Activated T-cell treated with anti-CD3 and anti-CD28 coated beads, Interleukin-2, amount 50 U/mL, for 48 hours (primary cell): ENCODE data around the gene LAMTOR5.
"Not testable (repeated sequence)": the region's sequence is repeated elsewhere in the genome, so short reads cannot be mapped to it uniquely, and the experiment has no call there.

Experiments
- DNase-seq, 2 experiments: peaks; one replicate each; pipeline ENCODE4 v3.0.0-alpha.2; 2020

Gene LAMTOR5

DNA sequence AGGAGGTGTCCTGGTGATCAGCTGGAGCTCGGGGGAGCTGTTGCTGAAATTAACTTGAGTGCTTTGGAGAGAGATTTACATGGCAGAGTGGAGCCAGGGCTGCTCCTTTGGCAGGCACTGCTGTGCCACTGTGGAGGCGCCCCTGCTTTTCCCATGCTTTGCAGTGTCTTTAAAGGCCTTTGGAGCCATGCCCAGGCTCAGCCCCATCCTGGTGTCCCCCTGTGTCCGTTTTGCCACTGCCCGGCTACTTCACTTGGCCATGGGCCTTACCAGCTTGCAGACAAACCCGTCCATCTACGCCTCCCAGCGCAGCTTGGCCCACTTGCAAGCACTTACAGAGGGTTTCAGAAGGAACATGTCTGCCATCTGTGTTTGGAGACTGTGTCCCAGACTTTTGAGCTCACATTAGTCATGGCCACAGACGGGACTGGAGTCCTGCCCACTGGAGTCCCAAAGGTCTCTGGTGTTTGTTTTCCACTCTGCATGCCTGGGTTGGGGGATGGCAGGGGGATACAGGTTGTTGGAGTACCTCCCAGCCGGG is 18.2 kb upstream of the LAMTOR5 start:
- no peak for DNase-seq

DNA sequence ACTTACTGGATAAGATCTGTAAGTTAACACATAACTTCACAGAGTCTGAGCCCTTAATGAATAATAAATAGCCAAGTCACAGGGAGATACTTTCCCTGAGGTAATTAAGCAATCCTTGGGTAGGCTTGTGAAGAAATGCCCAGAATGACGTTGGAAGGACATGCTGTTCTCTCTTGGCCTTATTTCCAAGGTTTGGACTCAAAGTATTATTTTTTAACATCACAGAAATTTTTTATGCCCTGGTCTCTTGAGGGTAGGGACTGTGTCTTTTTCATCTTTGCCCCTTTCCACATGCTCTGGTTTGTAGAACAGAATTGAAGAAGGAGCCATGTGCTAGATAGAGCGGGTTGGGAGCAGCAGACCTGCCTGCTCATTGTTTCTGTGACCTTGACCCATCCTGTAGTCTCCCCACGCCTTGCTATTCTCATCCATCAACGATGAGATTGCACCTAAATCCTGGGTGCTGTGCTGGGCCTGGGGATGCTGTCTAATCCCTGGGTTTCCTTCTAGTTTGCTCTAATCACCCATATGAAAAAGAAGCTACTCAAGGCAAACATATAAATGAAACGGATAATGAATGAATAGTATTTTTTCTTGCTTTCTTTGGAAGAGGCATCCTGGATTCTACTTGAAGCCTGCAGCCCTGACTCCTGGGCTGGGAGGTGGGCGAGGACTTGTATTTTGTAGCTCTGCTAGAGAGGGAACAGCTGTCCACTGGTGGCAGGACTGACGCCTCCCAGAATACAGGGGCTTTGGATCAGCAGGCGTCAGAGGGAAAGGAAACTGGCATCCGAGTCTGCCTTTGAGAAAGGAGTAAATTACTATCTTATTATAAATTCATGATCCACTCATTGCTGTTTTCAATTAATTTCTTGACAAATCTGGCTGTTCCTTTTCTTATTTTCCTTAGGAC is 17.5 kb upstream of the LAMTOR5 start:
- no peak for DNase-seq

DNA sequence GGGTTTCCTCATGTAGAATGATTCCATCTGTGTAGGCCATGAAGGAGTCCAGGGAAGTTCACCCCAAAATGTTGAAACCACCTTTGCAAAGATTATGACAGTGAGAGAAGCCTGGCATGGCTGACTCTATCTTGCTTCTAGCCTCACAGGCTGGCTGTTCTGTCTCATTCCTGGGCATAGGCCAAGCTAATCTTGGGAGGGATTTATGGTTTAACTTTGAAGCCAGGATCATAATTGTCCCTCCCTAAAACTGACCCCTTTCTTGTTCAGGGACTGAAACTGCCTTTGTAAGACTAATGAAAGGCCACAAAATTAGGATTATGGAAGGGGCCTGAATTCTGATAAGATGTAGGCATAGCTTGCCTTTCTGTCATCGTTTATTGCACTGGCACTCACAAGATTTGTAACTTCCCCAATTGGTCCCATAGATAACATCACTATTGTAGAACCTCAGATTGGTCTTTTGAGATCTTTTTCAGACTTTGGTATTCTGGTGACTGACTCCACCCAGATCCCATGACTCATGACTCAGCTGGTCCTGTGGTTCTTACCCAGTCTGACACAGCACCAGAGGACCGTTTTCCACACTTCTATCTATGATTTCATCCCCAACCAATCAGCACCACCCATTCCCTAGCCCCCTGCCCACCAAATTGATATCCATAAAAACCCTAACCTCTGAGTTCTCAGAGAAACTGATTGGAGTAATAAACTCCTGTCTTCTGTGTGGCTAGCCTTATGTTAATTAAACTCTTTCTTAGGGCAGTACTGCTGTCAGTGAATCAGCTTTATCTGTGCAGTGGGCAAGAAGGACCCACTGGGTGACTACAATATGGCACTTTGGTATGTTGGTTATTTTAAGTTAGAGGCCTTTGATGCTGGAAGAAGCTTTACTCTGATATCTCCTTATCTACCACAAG is 13.6 kb upstream of the LAMTOR5 start:
- DNase-seq = peak in 1 of 2 experiments; percentile 31

DNA sequence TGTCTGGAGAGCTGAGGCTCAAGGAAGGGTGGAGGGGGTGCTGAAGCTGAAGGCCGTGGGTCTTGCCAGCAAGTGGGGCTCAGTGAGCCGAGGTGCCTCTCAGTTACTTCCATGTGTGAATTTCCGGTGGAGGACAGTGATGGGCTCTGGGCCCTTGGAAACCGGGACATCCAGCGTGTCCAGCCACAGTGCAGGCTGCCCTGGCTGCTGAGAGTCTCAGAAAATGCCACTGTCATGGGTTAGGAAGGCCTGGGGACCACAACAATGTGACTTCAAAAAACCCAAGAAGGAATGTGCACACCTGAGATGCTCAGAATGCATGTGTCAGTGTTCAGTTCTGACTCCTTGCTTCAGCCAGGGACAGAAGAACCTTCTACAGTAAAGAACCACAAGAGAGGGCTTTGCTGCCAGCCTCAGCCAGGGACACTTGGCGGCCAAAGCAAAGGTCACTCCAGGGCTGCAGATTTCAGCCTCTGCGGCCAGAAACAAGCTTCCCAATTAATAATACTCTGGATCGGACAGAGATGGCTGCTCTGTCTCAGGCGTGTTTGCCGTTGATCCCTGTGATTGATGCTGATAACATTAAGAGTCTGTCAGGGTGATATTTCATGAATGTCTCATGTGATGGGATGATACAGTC is 12.6 kb upstream of the LAMTOR5 start:
- no peak for DNase-seq

DNA sequence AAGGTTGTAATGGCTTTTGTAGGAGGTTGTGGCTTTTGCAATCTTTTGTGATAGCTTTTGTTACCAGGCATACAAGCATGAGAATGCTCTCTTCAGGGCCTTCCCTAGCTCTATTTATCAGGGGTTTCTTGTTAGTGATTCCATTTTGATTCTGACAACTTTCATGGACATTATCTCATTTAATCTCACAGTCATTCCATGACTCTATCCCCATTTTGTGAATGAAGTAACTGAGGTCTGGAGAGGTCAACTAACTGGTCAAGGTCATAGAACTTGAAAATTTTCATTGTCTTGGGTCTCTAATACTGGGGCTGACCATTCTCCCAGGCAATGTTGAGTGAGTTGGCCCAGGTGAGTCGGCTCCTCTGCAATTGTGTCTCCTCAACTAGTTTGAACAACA is 11.2 kb upstream of the LAMTOR5 start:
- no peak for DNase-seq

DNA sequence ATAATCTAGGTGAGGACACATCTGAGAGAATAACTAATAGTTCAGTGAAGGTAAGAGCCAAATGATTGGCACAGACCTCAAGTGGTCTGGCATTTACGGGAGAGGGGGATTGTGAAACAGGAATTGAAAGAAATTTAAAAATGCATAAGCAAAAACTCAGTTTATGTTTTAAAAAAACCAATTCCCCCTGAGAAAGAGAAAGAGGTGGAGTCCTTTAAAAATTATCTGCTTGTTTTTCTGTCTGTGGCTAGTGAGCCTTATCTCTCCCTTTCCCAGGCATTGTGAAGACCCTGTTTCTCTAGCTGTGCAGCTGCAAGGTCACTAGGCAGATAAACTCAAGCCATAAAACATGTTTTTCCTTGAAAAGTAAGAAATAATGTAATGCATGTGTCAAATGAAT is 5.6 kb upstream of the LAMTOR5 start:
- not testable (repeated sequence) for DNase-seq

DNA sequence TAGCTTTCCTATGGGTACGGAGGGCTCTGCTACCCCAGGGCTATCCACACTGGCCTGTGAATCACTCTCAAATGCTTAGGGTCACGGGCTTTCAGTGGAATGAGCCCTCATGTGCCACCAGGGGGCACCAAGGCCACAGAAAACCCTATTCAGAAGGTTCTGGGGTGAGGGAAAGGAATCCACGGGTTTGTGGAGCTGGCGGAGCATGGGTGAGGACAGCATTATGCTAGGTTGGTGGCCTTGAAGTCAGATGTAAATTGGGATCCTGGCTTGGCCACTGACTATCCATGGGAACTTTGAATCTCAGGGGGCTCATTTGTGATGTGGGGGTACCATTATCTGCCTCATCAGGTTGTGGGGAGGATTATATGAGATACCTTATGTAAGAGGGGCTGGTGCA is 5.1 kb upstream of the LAMTOR5 start:
- DNase-seq = peak; percentile 73 to 78

DNA sequence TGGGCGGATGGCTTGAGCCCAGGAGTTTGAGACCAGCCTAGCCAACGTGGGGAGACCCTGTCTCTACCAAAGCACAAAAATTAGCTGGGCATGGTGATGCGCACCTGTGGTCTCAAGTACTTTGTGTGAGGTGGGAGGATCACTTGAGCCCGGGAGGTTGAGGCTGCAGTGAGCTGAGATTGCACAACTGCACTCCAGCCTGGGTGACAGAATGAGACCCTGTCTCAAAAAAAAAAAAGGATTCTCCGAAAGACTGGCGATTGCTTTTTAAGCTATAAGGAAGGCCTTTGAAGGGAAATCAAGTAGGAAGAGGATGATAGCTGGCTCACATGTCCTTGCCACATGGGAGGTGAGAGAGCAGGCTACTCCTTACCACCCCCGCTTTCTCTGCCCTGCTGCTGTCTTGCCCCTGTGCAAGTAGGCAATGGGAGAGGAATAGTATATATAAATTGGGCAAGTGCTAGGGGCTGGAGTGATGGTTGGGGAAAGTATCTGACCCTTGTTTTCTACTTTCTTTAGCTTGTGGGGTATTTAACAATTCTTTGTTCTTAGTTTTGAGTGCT is 3.8 kb upstream of the LAMTOR5 start:
- DNase-seq = no peak

DNA sequence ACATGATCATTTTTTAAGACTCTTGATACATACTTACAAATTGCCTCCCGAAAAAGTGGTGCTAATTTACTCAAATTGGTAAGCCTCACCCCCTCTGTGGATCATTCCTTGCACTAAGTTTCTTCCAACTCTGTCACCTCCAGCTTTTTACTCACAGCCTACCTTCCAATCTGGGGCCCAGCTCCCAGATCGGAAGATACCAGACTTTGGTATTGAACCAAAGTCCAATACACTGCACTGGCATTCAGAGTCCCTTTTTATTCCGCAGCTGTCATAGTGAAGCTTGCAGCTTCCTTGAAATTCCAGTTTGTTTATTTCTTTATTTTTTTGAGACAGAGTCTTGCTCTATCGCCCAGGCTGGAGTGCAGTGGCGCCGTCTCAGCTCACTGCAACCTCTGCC is 1.8 kb upstream of the LAMTOR5 start:
- no peak for DNase-seq

DNA sequence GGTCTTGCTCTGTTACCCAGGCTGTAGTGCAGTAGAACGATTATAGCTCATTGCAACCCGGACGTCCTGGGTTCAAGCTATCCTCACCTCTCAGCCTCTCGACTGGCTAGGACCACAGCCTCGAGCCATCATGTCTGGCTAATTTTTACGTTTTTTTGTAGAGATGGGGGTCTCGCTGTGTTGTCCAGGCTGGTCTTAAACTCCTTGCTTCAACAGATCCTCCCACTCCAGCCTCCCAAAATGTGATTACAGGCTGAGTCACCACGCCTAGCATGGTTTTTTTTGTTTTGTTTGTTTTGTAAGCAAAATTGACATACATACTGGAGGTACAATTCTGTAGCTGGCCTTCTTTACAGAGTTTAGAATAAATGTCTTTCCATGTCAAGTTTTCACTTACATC is 994 bp upstream of the LAMTOR5 start:
- DNase-seq = no peak

DNA sequence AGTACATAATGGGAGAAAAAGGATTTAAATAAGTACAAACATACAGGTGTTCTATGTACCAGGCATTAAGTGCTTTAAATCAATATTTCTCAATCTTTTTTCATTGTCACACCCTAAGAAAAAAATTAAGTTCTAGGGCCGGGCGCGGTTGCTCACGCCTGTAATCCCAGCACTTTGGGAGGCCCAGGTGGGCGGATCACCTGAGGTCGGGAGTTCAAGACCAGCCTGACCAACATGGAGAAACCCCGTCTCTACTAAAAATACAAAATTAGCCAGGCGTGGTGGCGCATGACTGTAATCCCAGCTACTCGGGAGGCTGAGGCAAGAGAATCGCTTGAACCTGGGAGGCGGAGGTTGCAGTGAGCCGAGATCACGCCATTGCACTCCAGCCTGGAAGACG is 1.1 kb downstream of the LAMTOR5 start:
- not testable (repeated sequence) for DNase-seq

DNA sequence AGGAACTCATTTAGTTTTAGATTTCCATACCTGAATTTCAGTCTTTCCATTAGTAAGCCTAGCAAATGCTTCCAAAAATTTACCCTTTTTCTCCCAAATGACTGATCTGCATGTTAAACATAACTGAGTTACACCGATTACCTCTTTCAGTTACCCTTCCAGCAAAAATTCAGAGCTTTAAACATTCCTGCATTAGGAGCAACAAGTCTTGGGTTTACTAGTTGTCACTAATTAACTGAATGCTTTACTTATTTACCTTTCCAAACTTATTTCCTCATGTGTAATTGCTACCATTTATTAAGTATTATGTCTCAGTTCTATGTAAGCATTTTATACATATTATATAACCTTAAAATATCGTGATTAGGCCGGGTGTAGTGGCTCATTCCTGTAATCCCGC is 3.1 kb downstream of the LAMTOR5 start:
- no peak for DNase-seq

DNA sequence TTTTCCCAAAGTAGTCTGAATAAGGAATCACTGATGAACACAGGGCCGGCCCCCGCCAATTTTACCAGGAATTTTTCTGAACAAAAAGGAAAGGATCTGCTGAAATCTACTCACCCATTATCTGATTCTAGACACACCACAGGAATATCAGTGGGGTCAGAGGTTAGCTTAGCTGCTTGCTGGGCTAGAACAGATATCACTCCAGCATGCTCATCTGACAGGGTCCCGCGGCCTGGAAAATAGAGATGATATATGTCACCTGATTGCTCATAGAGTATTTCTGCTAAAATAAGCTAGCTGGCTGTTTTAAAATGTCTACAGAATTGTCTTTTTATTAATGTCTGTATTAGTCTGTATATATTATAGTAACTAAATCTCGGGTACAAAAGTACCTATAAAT is 3.7 kb downstream of the LAMTOR5 start:
- DNase-seq = no peak

DNA sequence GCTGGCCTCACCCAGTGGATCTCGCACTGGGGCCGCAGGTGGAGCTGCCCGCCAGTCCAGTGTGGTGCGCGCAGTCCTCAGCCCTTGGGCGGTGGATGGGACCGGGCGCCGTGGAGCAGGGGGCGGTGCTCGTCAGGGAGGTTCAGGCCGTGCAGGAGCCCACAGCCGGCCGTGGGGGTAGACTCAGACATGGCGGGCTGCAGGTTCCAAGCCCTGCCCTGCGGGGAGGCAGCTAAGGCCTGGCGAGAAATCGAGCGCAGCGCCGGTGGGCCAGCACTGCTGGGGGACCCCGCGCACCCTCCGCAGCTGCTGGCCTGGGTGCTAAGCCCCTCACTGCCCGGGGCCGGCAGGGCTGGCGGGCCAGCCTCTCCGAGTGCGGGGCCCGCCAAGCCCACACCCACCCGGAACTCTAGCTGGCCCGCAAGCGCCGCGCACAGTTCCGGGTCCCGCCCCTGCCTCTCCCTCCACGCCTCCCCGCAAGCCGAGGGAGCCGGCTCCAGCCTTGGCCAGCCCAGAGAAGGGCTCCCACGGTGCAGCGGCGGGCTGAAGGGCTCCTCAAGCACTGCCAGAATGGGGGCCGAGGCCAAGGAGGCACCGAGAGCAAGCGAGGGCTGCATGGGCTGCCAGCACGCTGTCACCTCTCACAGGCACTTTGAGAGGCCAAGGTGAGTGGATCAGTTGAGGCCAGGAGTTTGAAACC is 11.1 kb downstream of the LAMTOR5 start:
- not testable (repeated sequence) for DNase-seq

DNA sequence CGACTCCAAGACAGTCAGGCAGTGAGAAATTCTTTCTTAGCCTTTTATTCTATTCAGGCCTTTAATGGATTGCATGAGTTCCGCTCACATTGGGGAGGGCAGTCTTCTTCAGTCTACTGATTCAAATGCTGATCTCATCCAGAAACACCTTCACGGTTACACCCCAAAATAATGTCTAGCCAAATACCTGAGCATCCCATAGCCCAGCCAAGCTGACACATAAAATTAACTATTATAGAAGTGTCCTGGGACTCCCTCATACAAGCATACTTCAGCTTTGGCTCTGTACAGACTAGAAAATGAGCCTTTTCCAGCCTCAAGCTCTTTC is 13.0 kb downstream of the LAMTOR5 start:
- DNase-seq = no peak

DNA sequence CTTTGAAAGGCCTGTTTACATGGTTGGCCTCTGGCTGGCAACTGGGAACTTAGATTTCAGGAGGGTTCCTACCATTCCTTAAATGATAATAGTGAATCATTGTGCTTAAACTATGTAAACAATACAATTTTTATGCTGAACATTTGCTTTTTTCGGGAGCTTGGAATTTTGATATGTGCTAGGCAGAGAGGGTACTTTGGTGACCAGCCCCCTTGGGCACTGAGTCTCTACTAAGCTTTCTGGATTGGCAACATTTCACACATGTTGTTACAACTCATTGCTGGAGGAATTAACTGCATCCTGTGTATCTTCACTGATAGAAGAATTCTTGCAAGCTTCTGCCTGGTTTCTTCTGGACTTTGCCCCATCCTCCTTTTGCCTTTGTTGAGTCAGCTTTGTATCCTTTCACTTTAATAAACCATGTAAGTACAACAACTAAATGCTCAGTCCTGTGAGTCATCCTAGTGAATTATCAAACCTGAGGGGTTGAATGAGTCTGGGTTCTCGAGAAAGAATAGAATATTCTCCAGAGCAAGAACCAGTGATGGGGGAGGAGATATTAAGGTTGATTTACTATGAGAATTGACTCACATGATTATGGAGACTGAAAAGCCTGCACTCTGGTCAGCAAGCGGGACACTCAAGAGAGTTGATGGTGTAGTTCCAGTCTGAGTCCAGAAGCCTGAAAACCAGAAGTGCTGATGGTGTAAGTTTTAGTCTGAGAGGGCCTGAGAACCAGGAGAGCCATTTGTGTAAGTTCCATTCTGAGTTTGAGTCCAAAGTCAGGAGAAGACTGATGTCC is 13.6 kb downstream of the LAMTOR5 start:
- DNase-seq = no peak

DNA sequence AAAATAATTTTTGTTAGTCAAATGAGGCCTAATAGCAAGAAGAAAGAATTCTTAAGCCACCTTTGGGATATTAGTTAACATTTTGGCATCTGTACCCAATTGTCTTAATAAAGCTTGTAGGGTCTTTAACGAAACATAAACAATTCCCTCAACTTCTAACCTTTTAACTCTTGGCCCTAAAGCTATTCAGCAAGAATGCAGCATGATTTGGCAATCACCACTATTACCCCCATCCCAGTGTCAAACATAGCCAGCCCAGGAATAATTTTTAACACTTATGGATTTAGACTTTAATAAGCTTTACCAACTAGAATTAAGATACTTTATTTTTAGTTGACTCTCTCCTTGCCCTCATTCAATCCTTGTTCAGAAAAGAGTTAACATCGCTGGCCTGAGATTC is 14.2 kb downstream of the LAMTOR5 start:
- no peak for DNase-seq

DNA sequence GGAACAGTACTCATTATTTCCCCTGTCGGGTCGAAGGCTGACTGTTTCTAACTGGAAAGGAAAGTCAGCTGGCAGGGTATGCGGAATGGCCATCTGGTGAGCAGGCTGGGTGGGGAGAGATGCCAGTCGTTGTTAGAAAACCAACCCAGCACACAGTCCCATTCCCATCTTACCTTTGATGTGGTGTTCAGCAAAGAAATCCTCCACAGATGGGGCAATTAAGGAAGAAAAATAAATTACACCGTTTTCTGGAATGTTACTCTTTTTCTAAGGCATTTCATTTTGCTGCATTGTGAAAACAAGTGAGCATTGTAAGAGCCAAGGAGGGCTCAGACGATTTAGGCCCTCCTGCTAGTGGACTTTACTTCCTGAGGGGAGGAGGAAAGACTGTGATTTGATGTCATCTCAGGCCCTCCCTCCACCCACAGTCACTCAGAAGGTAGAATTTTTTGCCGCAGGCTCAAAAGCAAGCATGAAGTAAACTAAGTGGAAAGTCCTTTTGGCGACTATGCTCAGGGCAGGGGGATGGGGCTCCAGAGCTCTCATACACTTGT is 16.7 kb downstream of the LAMTOR5 start, which contains the start of gene SLC16A4:
Gene SLC16A4 (minus strand): TSS at position 335 of the 554 bp plus-strand sequence. CDS start 1,703 bp downstream, outside the sequence.
- no peak for DNase-seq

DNA sequence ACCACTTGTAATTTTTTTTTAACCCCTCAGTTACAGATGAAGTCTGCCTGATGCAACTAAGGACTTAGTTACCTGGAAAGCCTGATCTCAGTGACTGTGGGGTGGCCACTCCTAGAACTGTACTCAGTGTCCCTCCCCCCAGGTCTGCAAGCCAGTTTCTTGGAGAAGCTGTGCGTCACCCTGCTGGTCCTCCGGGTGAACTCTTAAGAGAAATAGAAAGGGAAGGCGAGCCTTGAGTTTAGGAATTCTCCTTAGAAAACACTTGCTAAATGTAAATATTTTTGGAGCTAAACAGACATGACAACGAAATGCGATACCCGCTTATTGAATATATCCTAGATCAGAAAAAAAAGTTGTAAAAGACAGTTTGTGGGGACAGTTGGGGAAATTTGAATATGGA is 17.4 kb downstream of the LAMTOR5 start:
- no peak for DNase-seq

DNA sequence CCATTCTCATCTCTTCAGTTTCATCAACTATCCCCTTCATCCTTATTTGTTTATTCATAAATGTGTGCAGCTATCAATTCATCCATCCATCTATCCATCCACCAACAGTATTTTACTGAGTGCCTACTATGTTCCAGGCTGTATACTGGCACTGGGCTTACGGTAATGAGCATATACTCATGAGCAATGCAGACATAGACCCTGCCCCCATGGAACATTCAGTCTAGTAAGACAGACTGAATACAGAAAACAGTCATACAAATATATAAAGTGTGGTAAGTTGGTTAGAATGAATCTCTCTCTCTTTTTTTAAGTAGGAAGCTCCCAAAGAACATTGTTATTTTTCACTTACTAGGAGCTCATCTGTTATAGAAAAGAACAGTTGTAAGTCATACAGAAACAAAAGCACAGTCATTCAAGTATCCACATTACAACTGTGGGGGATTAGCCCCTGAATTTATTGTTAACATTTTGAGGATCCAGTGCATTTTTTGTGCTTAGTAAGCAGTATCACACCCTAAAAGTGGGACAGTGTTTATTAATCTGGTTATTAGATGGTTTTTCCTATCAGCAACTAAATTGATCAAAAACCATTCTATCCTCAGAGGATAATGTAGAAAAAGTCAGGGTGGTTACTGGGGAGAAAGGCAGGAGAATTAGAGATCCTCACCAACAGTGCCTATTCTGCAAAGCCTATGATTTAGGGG is 20.3 kb downstream of the LAMTOR5 start:
- DNase-seq = no peak
